HL-60/S4 treated with retinoic acid at 250 ng/mL for 4 days and 3 days (cell line): ENCODE data around the gene CGNL1.

ENCODE experiments used
- in situ Hi-C: fragments of 300-500 bp; cut with MboI; formaldehyde crosslinking; loops from 2 replicates; pipeline ENCODE4 v1.7.0; 2022; ENCODE audit warnings: low sequenced_read_pairs

Gene CGNL1

DNA sequence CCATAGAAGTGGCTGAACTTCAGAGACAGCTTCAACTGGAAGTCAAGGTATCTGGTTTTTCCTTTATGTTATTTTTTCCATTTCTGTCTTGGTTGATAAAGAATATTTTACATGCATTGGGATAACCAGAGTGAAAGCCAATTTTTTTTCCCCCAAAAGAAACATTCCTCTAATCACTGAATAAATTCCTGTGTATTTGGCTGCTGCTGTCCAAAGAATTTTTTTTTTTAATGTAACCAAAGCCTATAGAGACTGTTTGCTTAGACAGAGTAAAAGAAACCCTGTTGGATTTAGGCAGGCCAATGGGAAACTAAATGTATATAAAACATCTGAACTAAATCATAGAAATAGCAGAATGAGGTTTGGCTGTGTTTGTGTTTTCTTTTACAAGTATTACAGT, 75.2 kb downstream of the CGNL1 start:
- in situ Hi-C loops: no loop called here

DNA sequence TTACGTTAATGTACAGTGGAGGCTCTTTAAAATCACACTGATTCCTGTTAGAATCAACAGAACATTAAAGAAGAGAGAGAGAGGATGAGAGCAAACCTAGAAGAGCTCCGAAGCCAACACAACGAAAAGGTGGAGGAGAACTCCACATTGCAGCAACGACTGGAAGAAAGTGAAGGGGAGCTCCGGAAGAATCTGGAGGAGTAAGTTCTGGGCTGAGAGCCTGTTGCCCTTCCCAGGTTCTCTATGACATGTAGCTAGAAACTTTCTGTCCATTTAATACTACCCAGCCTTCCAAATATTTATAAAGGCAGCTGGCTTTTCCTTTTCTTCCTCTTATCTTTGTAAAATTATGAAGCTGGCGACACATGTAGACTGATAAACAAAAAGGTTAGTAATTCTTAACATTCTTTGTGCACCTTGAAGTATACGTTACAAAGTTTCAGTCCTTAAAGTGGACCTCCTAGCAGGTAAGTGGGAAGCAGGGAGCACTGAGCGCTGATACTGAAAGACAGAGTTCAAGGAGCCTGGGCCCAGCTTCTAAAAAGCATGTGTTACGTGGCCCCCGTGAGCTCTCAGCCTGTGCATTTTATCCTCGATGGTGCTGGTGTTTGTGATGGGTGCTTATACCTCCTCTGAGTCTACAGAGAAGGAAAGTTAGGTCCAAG, 75.9 kb downstream of the CGNL1 start:
- in situ Hi-C loops: no loop called here

DNA sequence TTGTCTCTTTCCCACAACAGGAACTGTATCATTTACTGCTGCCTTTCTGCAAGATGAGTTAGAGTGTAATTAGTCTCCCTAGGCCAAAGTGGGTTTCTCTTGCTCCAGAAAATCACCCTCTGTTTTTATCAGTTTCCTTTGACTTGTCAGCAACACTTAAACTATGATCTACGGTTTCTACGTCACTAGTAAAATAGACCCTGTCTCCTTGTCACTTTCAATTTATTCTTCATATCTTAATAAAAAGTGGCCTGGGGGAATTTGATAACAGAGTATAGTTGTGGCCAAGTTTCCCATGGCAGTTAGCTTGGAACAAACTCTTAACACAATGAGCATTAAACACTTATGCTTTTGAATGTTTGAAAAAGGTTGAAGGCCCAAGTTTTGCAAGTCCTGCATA, 79.6 kb downstream of the CGNL1 start:
- in situ Hi-C loops: no loop called here

DNA sequence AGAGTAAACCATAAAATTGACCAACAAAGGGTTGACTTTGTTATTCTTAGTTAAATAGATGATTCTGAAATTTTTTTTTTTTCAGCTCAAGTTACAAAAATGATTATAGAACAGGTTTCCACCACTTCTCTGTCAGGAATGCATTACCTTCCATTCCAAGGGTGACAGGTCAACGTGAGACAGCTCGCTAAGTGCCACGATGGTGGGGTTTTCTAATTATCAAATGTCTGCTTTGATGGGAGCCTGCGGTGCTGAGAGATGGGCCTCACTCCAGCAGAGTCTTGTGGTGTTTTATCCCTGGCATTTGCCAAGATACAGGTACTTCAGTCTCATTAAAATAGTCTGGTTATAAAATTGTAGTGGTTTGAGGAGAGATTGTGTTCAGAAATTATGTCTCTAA, 80.3 kb downstream of the CGNL1 start:
- in situ Hi-C loops: no loop called here

DNA sequence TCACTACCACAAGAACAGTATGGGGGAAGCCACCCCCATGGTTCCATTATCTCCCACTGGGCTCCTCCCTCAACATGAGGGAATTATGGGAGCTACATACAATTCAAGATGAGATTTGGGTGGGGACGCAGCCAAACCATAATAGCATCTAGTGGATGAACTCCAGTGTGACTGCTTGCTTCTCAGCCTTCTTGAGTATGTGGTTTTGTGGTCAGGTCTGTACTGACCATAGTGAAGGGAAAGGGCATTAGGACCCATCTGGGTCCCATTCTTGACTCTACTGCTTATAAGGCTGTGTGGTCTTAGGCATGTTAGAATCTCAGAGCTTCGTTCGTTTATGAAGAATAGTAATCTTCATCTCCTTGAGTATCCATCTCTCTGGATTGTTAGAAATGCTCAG, 81.4 kb downstream of the CGNL1 start:
- in situ Hi-C loops: no loop called here

DNA sequence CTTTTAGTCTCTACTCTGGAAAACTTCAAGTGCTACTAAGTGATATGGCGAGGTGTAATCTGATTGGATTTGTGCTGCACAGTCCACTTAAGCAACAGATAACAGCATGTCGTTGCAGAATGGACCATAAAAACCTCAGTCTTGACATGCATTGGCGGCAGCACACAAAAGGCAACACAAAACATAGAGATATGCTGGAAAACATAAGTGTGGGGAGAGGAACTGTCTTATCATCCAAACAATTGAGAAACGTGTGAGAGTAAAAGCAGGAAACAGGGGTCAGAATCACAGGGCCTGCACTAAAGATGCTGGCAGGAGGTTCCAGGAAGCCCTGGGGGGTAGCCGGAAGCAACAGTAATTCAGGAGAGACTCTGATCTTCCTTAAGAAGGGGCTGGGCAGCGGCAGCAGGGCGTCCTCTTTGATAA, 82.1 kb downstream of the CGNL1 start:
- in situ Hi-C loops: no loop called here

DNA sequence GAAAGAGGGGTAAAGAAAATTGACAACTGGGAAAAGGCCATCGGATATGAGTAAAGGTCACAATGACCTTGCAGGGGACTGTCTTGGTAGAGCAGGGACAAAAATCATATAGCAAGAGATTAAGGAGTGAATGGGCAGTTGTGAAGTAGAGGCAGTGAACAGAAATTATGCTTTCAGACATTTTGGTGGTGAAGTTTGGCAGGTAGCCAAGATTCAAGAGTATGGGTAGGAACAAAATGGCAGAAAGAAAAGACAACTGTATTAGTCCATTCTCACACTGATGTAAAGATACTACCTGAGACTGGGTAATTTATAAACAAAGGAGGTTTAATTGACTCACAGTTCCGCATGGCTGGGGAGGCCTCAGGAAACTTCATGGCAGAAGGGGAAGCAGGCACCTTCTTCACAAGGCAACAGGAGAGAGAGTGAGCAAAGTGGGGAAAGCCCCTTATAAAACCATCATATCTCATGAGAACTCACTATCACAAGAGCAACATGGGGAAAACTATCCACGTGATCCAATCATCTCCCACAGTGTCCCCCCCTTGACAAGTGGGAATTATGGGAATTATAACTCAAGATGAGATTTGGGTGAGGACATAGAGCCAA, 84.0 kb downstream of the CGNL1 start:
- in situ Hi-C loops: no loop called here

DNA sequence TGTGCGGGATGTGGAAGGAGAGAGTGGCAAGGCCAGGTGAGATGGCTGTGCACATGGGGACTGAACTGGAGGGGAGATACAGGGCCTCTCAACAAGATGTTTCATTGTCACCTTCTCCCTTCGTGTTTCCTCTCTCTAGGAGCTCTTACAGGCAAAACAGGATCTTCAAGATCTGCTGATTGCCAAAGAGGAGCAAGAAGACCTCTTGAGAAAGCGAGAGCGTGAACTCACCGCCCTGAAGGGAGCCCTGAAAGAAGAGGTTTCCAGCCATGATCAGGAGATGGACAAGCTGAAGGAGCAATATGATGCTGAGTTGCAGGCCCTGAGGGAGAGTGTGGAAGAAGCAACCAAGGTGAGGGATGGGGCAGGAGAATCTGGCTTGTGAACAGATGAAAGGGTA, 85.2 kb downstream of the CGNL1 start:
- in situ Hi-C loops: no loop called here

DNA sequence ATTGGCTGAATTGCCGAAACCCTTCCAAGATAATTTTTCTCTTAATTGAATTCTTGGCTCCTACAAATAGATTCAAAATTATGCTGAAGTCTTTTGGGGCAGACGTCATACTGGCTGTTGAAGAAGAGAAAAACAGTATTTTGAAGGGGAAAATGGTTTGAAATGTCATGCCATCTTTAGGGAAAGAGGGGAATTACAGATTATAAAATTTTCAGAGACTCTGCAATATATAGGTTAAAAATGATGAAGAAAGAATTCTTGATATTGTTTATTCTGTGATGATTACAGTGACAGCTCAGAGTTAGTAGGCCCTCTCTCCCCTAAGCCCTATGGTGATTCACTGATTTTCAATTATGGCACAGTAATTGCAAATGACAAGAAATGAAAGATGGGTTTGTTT, 86.1 kb downstream of the CGNL1 start:
- in situ Hi-C loops: no loop called here

DNA sequence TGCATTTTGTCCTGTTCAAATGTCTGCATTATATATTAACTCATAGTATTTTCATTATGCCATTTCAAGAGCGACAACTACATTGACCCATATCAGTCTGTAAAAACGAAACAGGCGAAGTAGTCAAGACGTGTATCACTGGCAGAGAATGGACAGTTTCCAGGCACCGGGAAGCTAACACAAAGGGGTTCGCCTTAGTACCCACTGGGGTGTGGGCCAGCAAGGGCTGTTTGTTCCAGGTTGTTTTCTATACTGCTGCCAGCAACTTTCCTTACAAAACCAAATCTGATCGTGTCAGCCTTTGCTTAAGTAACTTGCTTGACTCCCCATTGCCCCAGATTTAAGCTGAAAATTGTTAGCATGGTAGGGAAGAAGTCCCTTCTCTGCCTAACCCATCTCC, 87.1 kb downstream of the CGNL1 start:
- in situ Hi-C loops: no loop called here

DNA sequence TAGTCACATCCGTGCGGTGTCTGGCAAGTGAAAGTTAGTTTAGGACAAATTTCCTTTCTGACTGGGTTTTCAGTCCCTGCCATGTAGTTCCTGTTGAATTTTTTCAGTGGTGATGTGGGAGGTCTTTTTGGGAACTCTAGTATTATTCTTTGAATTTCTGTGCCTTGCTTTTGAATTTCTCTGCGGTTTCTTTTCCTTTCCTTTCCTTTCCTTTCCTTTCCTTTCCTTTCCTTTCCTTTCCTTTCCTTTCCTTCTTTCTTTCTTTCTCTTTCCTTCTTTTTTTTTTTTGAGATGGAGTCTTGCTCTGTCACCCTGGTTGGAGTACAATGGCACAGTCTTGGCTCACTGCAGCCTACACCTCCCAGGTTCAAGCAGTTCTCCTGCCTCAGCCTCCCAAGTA, 88.2 kb downstream of the CGNL1 start:
- in situ Hi-C loops: no loop called here

DNA sequence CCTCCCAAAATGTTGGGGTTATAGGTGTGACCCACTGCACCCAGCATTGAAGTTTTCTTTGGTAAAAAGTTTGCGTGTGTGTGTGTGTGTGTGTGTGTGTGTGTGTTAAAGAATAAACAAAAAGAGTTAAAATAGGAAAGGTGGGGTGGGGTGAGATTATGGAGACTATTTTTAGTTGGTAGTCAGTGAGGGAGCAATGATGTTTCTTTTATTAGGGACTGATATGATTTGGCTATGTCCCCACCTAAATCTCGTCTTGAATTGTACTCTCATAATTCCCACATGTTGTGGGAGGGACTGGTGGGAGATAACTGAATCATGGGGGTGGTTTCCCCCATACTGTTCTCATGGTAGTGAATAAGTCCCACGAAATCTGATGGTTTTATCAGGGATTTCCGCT, 92.2 kb downstream of the CGNL1 start:
- in situ Hi-C loops: no loop called here

DNA sequence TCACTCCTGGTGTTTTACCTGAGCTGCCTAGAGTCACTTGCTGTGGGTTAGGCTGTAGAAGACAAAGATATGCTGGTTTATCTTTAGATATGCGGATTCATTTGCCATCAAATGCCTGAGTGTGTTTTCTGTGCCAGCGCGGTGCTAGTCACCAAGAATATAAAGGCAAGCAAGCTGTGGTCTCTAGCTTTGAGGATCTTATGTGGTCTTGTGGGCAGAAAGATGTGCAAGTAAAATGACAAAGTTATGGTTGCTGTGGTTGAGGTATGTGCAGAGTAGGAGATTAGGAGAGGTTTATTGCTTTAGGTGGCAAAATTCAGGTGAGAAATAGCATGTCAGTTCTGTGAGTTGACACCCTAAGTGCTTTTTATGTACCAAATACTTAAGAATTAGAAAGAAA, 94.2 kb downstream of the CGNL1 start:
- in situ Hi-C loops: no loop called here

DNA sequence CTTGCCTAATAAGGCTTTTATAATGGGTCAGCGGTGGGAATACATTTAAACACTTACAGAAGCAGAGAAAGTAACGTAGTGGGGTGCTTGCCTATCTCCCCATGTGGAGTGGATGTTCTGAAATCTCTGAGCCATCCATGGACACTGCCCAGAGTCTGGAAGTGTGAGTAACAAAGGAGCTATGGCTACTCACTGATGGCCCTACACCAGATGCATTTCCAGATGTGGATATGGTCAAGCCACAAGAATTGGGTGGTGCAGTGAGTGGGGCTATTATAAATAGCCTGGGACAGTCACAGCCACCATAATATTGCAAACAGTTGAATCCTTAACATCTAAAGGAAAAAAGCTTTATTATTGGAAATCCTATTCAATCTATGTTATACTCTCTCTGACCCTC, 96.6 kb downstream of the CGNL1 start:
- in situ Hi-C loops: no loop called here

DNA sequence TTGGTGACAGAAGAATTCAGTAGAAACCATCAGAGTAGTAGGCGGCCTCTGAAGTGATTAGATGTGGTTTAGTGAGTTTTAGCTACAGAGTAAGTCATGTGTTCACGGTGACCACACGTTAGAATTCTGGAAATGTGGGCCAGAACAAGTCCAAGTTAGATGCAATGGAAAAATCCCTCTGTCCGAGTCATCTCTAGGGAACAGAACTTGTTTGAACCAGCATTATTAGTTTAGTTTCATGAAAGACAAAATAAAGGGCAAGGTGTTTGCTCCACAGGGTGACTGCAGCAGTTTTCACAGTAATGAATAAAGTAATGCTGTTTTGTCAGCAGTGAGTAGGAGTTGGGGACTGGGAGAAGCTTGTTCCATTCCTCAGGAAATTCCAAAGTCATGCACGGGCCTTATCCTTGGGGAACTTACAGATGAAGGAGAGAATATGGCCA, 100.2 kb downstream of the CGNL1 start:
- in situ Hi-C loops: no loop called here

DNA sequence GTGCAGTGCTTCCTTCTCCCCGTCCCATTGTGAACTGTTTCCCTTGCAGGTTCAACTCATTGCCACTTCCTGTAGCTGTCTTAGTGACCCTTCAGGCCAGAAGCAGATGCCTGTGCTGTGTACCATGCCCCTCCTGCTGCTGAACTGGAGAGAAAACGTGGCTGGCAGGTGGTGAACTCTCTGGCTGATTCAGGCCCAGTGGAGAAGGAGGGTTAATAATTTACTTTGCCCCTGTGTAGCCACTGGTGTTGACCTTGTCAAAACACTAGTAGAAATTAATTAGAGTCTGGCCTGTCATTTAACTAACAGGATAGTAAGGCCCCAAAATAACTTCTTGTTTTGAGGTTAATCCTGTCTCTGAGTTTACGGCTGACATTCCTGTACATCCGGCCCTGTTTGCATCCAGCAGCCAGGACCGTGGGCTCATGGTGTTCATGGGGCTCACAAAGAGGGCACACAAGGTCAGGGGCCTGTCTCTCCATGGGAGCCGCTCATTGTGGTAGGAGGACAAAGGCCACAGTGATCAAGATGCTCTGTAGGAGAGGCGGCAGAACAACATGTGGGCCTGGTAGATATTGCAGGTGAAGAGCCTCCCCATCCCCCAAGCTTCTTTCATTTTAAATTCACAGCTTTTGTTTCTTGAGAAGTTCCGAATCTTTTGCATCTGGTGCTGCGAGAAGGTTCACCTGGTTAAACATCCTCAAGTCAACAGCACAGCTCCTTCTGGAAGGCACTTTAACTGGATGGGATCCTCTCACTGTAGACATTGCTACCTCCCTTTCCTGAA, 101.6 kb downstream of the CGNL1 start:
- in situ Hi-C loops: no loop called here

DNA sequence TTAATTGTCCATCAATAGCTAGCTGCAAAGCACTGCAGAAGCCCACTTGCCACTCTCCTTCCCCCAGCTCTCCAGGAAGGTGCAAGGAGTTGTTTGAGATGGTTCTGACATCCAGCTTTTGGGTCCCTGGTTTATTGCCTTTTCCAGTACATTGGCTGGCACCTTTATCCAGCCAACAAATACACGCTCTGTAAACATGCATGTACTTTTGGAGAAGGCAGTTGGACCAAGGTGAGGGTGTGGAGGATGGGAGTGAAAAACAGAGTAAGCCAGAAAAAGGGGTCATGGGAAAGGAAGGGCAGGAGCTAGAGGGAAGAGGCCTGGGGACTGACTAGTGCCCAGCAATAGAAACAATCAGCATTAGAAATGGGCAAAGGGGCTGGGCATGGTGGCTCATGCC, 102.7 kb downstream of the CGNL1 start:
- in situ Hi-C loops: no loop called here

DNA sequence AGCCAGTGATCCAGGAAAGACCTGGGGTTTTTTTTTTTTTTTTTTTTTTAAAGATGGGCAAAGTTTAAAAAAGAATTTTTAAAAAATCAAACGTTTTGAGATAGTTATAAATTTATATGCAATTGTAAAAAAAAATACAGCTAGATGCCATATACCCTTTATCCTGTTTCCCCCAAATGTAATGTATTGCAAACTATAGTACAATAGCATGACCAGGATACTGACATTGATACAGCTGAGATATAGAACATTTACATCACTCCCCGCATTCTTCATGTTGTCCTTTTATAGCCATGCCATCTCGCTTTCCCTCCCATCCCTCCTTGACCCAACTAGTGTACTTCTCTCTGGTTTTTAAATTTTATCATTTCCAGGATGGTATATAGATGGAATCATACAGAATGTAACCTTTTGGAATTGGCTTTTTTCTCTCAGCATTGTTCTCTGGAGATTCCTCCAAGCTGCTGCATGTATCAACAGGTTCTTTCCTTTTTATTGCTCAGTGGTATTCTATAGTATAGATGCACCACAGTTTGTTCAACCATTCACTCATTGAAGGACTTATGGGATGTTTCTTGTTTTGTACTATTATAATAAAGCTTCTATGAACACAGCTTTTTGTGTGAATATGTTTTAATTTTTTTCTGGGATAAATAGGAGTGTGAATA, 104.9 kb downstream of the CGNL1 start:
- in situ Hi-C loops: no loop called here

DNA sequence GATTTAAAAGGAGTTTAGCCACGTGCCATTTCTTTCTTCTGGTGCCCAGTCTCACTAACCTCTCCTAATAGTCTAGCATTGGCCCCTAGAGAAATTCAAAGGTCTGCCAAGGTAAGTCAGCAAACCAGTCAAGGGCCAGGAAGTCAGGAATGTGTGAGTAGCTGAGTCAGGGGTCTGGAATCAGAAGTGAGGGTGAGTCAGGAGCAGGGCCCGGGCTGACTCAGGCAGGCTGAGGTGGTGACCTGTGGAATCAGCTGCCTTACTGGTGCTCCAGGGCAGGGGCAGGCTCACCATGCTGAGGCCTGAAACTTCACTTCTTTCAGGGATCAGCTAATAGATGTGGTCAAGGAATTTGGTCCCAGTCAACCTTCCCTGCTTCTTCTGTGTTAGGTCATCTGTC, 109.6 kb downstream of the CGNL1 start:
- in situ Hi-C loops: no loop called here

DNA sequence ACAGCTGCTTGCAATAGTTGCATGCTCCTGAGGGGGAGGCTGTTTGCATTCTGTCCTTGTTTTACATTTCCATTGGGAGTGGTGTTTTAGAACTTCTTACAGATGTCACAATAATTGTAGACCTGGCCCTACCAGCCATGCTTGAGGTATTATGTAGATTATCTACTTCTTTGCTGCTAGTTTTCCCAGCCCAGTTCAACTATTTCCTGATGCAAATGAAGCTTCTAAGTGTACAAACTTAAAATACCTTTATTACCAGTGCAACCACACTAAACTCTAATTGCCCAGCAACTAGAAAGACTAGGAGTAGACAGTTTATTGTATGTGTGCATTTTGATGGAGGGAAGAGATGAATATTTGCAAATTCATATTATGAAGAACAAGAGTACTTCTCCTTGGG, 110.5 kb downstream of the CGNL1 start:
- in situ Hi-C loops: no loop called here

DNA sequence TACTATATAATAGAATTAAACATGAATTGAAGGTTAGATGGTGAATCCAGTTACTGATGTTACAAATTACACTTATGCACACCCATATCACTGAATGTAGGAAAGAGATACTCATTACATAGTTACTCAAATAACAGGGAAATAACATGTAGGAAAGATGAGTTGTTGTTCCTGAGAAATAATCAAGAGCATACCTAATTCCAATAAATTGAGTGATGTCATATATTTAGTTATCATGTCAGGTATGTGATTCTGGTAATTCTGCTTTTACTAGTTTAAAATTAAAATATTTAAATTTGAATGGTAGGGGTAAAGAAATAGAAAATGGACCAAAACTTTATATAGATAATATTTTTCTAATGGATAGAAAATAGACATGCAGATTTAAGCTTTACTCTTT, 112.8 kb downstream of the CGNL1 start:
- in situ Hi-C loops: no loop called here

DNA sequence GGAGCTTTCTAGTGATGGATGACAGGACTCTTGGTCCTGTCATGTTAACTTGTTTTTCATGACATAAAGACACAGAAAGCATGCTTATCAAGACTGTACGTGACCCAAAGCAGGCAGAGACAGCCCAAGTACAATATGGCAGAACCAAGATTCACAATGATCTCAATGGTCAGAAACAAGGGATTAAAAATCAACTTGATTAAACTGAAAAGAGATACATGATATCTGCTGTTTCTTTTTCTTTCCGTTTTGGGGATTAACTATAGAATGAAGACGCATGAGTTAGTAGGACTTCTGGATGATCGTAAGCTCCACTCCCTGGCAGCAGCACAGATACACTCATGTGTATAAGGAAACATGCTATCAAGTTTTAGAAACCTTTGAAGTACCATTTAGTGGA, 117.0 kb downstream of the CGNL1 start:
- in situ Hi-C loops: no loop called here
